CD8-positive, alpha-beta memory T cell (primary cell): ENCODE results near the gene RTN4. TPM values are rescaled to one million over a fixed set of nuclear protein-coding genes. Genes with fewer than 3 reads are reported as not detected.

Experiments
- CTCF ChIA-PET: fragments of 350-600 bp; sonication (Branson Sonifier 250); formaldehyde crosslinking; loops from one replicate; lab custom pipeline; 2021; ENCODE audit warnings: antibody characterized with exemption; lab: Charles Lee
- POLR2A ChIA-PET: fragments of 350-600 bp; sonication (Branson Sonifier 250); formaldehyde crosslinking; loops from one replicate; lab custom pipeline; 2021; ENCODE audit warnings: antibody characterized with exemption; lab: Charles Lee
- DNase-seq, 5 donors: peaks; one replicate each; pipeline versions ENCODE4 v3.0.0 to v3.0.0-alpha.2; 2020 to 2022; ENCODE audit warnings: mixed read lengths in 1 of 5
- H3K27ac ChIP-seq: one replicate; pipeline ENCODE4 v1.7.0; 2013; ENCODE audit warnings: low read depth, mild to moderate bottlenecking, low read length, moderate library complexity
- H3K27me3 ChIP-seq: 2 replicates; pipeline ENCODE4 v1.7.0; 2013; ENCODE audit warnings: low read length, mild to moderate bottlenecking; ENCODE audit not compliant: insufficient read depth, poor library complexity, severe bottlenecking
- H3K36me3 ChIP-seq: 2 replicates; pipeline ENCODE4 v1.7.0; 2013; ENCODE audit warnings: mild to moderate bottlenecking, low read length, moderate library complexity; ENCODE audit not compliant: insufficient read depth
- H3K4me1 ChIP-seq: 2 replicates; pipeline ENCODE4 v1.7.0; 2013; ENCODE audit warnings: mild to moderate bottlenecking, low read length, moderate library complexity; ENCODE audit not compliant: insufficient read depth
- H3K4me3 ChIP-seq: 2 replicates; pipeline ENCODE4 v1.7.0; 2013; ENCODE audit warnings: mild to moderate bottlenecking, low read length
- H3K9me3 ChIP-seq: 2 replicates; pipeline ENCODE4 v1.7.0; 2013; ENCODE audit warnings: mild to moderate bottlenecking, low read length
- H3K27ac Mint-ChIP-seq, 8 donors: one replicate each; pipeline ENCODE4 v1.8.0; 2020 to 2021; ENCODE audit warnings: mixed read lengths in 8 of 8, mild to moderate bottlenecking in 6 of 8, inconsistent platforms in 3 of 8, moderate library complexity in 3 of 8
- H3K27me3 Mint-ChIP-seq, 2 donors: one replicate each; pipeline ENCODE4 v1.8.0; 2020 to 2021; ENCODE audit warnings: mixed read lengths in 2 of 2, mild to moderate bottlenecking in 1 of 2, moderate library complexity in 1 of 2
- H3K36me3 Mint-ChIP-seq, 3 donors: one replicate each; pipeline ENCODE4 v1.8.0; 2020 to 2021; ENCODE audit warnings: mixed read lengths in 3 of 3, inconsistent platforms in 1 of 3, mild to moderate bottlenecking in 1 of 3
- H3K4me1 Mint-ChIP-seq, 3 donors: one replicate each; pipeline ENCODE4 v1.8.0; 2020 to 2021; ENCODE audit warnings: mixed read lengths in 3 of 3, inconsistent platforms in 1 of 3, mild to moderate bottlenecking in 1 of 3
- H3K4me3 Mint-ChIP-seq, 7 donors: one replicate each; pipeline ENCODE4 v1.8.0; 2020 to 2021; ENCODE audit warnings: mixed read lengths in 7 of 7, mild to moderate bottlenecking in 6 of 7, moderate library complexity in 4 of 7, inconsistent platforms in 2 of 7
- H3K9me3 Mint-ChIP-seq, 5 donors: one replicate each; pipeline ENCODE4 v1.8.0; 2020 to 2022; ENCODE audit warnings: mixed read lengths in 5 of 5, mild to moderate bottlenecking in 3 of 5, moderate library complexity in 2 of 5, inconsistent platforms in 1 of 5
- polyA plus RNA-seq: library from polyadenylated mRNA; unstranded; fragments of 300-500 nt; fragmentation: Illumina TruSeq; gene quantifications from one replicate; pipeline ENCODE4 v1.2.3, GENCODE V29; 2021
- total RNA-seq, 2 experiments: library from RNA; stranded (reverse); gene quantifications; one replicate each; pipeline ENCODE4 v1.2.3, GENCODE V29; 2021

RTN4 gene
- total and polyA plus RNA-seq, 3 experiments from 2014 or later, result 100 to 110 (median 105) TPM

DNA sequence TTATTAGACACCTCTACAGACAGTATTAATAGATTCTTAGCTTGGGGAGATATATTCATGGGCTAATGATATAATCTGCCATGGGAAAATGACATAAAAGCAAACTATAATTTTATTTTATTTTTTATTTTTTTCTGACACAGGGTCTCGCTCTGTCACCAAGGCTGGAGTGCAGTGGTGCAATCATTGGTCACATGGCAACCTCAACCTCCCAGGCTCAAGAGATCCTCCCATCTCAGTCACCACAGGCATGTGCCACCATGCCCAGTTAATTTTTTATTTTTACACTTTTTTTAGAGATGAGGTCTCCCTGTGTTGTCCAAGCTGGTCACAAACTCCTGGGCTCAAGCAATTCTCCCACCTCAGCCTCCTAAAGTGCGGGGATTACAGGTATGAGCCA, 39.3 kb downstream of the RTN4 start:
- POLR2A ChIA-PET, result no interaction called here
- Mint-ChIP-seq H3K4me3 (peak overlapping the region in 6 of 7 donors; percentile 24 to 93 (median 90)), H3K4me1 (peaks cover 59 to 89% (median 89%) of the 10 kb centered on the region in 3 donors)

GRCh38 chr2:55010149-55010591, 40.1 kb downstream of the RTN4 start:
- POLR2A ChIA-PET, result interaction anchor here (1.0 kb wide), 2 partner anchors 40 to 223 kb away, joined by 3 read pairs; partner anchors contain the start of gene RPS27A
- peak in 4 of 5 donors; percentile 16 to 72 (median 54) for DNase-seq
- Mint-ChIP-seq H3K4me1 (peaks cover 60 to 93% (median 91%) of the 10 kb centered on the region in 3 donors), H3K27ac (peak overlapping the region; percentile 58 to 94 (median 89)), H3K27me3 (no peaks in the 10 kb centered on the region), H3K4me3 (peak overlapping the region; percentile 83 to 93 (median 90)), H3K36me3 (peaks cover 0 to 2% (median 1%) of the 10 kb centered on the region in 3 donors), H3K9me3 (no peaks in the 10 kb centered on the region)
- Histone ChIP-seq H3K4me1 (peaks cover 47% of the 10 kb centered on the region), H3K36me3 (no peaks in the 10 kb centered on the region), H3K27me3 (no peaks in the 10 kb centered on the region), H3K27ac (peak overlapping the region; percentile 5), H3K4me3 (peak overlapping the region; percentile 35), H3K9me3 (no peaks in the 10 kb centered on the region)
- CTCF ChIA-PET, result interaction anchor here (0.7 to 1.4 kb wide), 4 partner anchors 38 to 158 kb away, joined by 3 to 6 read pairs (median 4); no protein-coding TSS in a partner anchor

More for the DNA sequence above, 39.3 kb downstream of the RTN4 start:
- H3K9me3 Mint-ChIP-seq, result no peaks in the 10 kb centered on the region
- Histone ChIP-seq H3K9me3 (no peaks in the 10 kb centered on the region), H3K4me1 (peaks cover 43% of the 10 kb centered on the region), H3K36me3 (no peaks in the 10 kb centered on the region), H3K27ac (no peak overlapping the region), H3K4me3 (no peak overlapping the region), H3K27me3 (no peaks in the 10 kb centered on the region)
- H3K36me3 Mint-ChIP-seq, result peaks cover 0 to 2% (median 1%) of the 10 kb centered on the region in 3 donors
- DNase-seq, result no peak
- H3K27me3 Mint-ChIP-seq, result no peaks in the 10 kb centered on the region
- CTCF ChIA-PET, result interaction anchor here (1.3 to 1.4 kb wide), 2 partner anchors 105 to 111 kb away, joined by 3 to 6 read pairs; no protein-coding TSS in a partner anchor
- peak overlapping the region in 6 of 8 donors; percentile 42 to 87 (median 64) for H3K27ac Mint-ChIP-seq

GRCh38 chr2:55009277-55010060, 40.8 kb downstream of the RTN4 start:
- Mint-ChIP-seq H3K9me3 (no peaks in the 10 kb centered on the region), H3K4me1 (peaks cover 61 to 92% (median 91%) of the 10 kb centered on the region in 3 donors), H3K4me3 (peak overlapping the region; percentile 83 to 93 (median 90)), H3K27ac (peak overlapping the region in 7 of 8 donors; percentile 58 to 94 (median 91)), H3K27me3 (no peaks in the 10 kb centered on the region), H3K36me3 (peaks cover 0 to 1% (median 0%) of the 10 kb centered on the region in 3 donors)
- POLR2A ChIA-PET, result interaction anchor here (1.0 kb wide), 2 partner anchors 40 to 223 kb away, joined by 3 read pairs; partner anchors contain the start of gene RPS27A
- H3K27ac ChIP-seq, result peak overlapping the region; percentile 5
- H3K27me3 ChIP-seq, result no peaks in the 10 kb centered on the region
- CTCF ChIA-PET, result interaction anchor here (0.7 to 1.3 kb wide), 3 partner anchors 39 to 159 kb away, joined by 3 to 6 read pairs (median 4); no protein-coding TSS in a partner anchor
- DNase-seq, result peak in 1 of 5 donors; percentile 8
- no peaks in the 10 kb centered on the region for H3K36me3 ChIP-seq
- H3K4me3 ChIP-seq, result peak overlapping the region; percentile 35
- no peaks in the 10 kb centered on the region for H3K9me3 ChIP-seq
- peaks cover 47% of the 10 kb centered on the region for H3K4me1 ChIP-seq

- ChIA-PET POLR2A (interaction anchor here (0.6 kb wide), 1 partner anchor 275 kb away, joined by 3 read pairs; no protein-coding TSS in a partner anchor), CTCF (interaction anchor here (1.0 to 1.1 kb wide), 2 partner anchors 8 to 44 kb away, joined by 4 read pairs; partner anchors contain the start of gene RTN4)
- no peaks in the 10 kb centered on the region for H3K36me3 ChIP-seq
- H3K27me3 ChIP-seq, result no peaks in the 10 kb centered on the region
- H3K4me1 ChIP-seq, result peaks cover 43% of the 10 kb centered on the region
- DNase-seq, result peak in 1 of 5 donors; percentile 15
- Mint-ChIP-seq H3K9me3 (no peaks in the 10 kb centered on the region), H3K36me3 (peaks cover 0 to 1% (median 0%) of the 10 kb centered on the region in 3 donors), H3K27ac (peak overlapping the region; percentile 0 to 73 (median 52)), H3K27me3 (no peaks in the 10 kb centered on the region), H3K4me1 (peaks cover 56 to 91% (median 91%) of the 10 kb centered on the region in 3 donors), H3K4me3 (peak overlapping the region in 5 of 7 donors; percentile 2 to 30 (median 6))
- H3K27ac ChIP-seq, result no peak overlapping the region
- H3K4me3 ChIP-seq, result no peak overlapping the region
- H3K9me3 ChIP-seq, result no peaks in the 10 kb centered on the region
Measured at GRCh38 chr2:55006306-55006705, 43.9 kb downstream of the RTN4 start.

GRCh38 chr2:55003706-55004639, 46.3 kb downstream of the RTN4 start:
- Histone ChIP-seq H3K36me3 (no peaks in the 10 kb centered on the region), H3K4me1 (peaks cover 42% of the 10 kb centered on the region), H3K27me3 (no peaks in the 10 kb centered on the region), H3K27ac (no peak overlapping the region), H3K9me3 (no peaks in the 10 kb centered on the region), H3K4me3 (no peak overlapping the region)
- no peak for DNase-seq
- Mint-ChIP-seq H3K4me1 (peaks cover 58 to 92% (median 90%) of the 10 kb centered on the region in 3 donors), H3K36me3 (no peaks in the 10 kb centered on the region), H3K27me3 (no peaks in the 10 kb centered on the region), H3K4me3 (no peak overlapping the region), H3K9me3 (no peaks in the 10 kb centered on the region), H3K27ac (peak overlapping the region in 1 of 8 donors; percentile 17)
- CTCF ChIA-PET, result no interaction called here
- POLR2A ChIA-PET, result no interaction called here

DNA sequence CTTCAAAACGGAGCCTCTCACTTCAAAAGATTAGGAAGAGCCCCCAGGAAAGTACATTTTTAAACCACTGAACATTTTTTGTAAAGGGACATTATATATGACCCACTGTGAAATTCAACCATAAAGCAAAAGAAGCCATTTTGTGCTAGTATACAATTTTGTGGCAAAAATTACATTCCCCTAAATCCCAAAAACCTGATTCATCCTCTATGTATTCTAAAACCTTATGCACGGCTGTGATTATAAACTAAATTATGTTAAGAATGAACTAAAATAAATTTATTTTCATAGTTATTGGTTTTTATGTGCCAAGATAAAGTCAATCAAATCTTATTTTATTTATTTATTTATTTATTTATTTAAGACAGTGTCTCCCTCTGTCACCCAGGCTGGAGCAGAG, 48.5 kb downstream of the RTN4 start:
- POLR2A ChIA-PET, result no interaction called here

GRCh38 chr2:55000341-55000740, 49.9 kb downstream of the RTN4 start:
- H3K4me3 Mint-ChIP-seq, result no peak overlapping the region
- ChIA-PET CTCF (interaction anchor here (1.3 kb wide), 1 partner anchor 50 kb away, joined by 4 read pairs; the partner anchor contains the start of gene RTN4), POLR2A (no interaction called here)
- H3K36me3 ChIP-seq, result no peaks in the 10 kb centered on the region
- no peak overlapping the region for H3K27ac ChIP-seq
- no peaks in the 10 kb centered on the region for H3K9me3 ChIP-seq
- peaks cover 36% of the 10 kb centered on the region for H3K4me1 ChIP-seq
- H3K27ac Mint-ChIP-seq, result peak overlapping the region in 2 of 8 donors; percentile 7 to 43
- H3K9me3 Mint-ChIP-seq, result no peaks in the 10 kb centered on the region
- H3K27me3 ChIP-seq, result no peaks in the 10 kb centered on the region
- H3K36me3 Mint-ChIP-seq, result peaks cover 0 to 2% (median 2%) of the 10 kb centered on the region in 3 donors
- no peak for DNase-seq
- H3K4me1 Mint-ChIP-seq, result peaks cover 68 to 93% (median 92%) of the 10 kb centered on the region in 3 donors
- no peak overlapping the region for H3K4me3 ChIP-seq
- no peaks in the 10 kb centered on the region for H3K27me3 Mint-ChIP-seq

More for the DNA sequence above, 48.5 kb downstream of the RTN4 start:
- no peak overlapping the region for H3K27ac ChIP-seq
- H3K27me3 ChIP-seq, result no peaks in the 10 kb centered on the region
- H3K4me3 ChIP-seq, result no peak overlapping the region
- no peaks in the 10 kb centered on the region for H3K9me3 ChIP-seq
- H3K4me1 ChIP-seq, result peaks cover 39% of the 10 kb centered on the region
- H3K36me3 ChIP-seq, result no peaks in the 10 kb centered on the region
- Mint-ChIP-seq H3K9me3 (no peaks in the 10 kb centered on the region), H3K36me3 (no peaks in the 10 kb centered on the region), H3K27ac (peak overlapping the region in 1 of 8 donors; percentile 1), H3K4me3 (no peak overlapping the region), H3K4me1 (peaks cover 65 to 93% (median 92%) of the 10 kb centered on the region in 3 donors), H3K27me3 (no peaks in the 10 kb centered on the region)
- no peak for DNase-seq
- CTCF ChIA-PET, result no interaction called here
